Activated T-helper 2 cell treated with anti-CD3 and anti-CD28 coated beads, Interferon-gamma antibody, Interleukin-2, Interleukin-4, amounts not matched to agents 10 μg/mL and 5 μg/mL and 100 μg/mL, durations not matched to agents 14 hours and 24 hours and 36 hours (primary cell): ENCODE results near the gene RAD51. TPM values are rescaled to one million over a fixed set of nuclear protein-coding genes. Genes with fewer than 3 reads are reported as not detected.

Experiments
- DNase-seq: peaks from one replicate; pipeline ENCODE4 v3.0.0; 2021; ENCODE audit warnings: low spot score
- H3K27ac Mint-ChIP-seq: one replicate; pipeline ENCODE4 v1.8.0; 2021; ENCODE audit warnings: mixed read lengths
- H3K27me3 Mint-ChIP-seq: one replicate; pipeline ENCODE4 v1.8.0; 2021; ENCODE audit warnings: low read depth, mixed read lengths
- H3K36me3 Mint-ChIP-seq: one replicate; pipeline ENCODE4 v1.8.0; 2021; ENCODE audit warnings: low read depth, mixed read lengths
- H3K4me1 Mint-ChIP-seq: one replicate; pipeline ENCODE4 v1.8.0; 2021; ENCODE audit warnings: low read depth, mixed read lengths
- H3K4me3 Mint-ChIP-seq: one replicate; pipeline ENCODE4 v1.8.0; 2021; ENCODE audit warnings: low read depth, mild to moderate bottlenecking, moderate library complexity, mixed read lengths
- H3K9me3 Mint-ChIP-seq: one replicate; pipeline ENCODE4 v1.8.0; 2021; ENCODE audit warnings: mixed read lengths
- intact Hi-C: fragments of 100-400 bp; cut with micrococcal nuclease; formaldehyde crosslinking; loops from one replicate; pipeline ENCODE4 v1.15.1; 2023
- total RNA-seq: library from RNA; stranded (reverse); gene quantifications from 2 replicates; pipeline ENCODE4 v1.2.3, GENCODE V29; 2022

Gene RAD51
- total RNA-seq, 1 donor from 2014 or later = 51.4 TPM

- H3K27me3 Mint-ChIP-seq = no peaks in the 10 kb centered on the region
- H3K27ac Mint-ChIP-seq = peak overlapping the region; percentile 99
- H3K36me3 Mint-ChIP-seq = peaks cover 37% of the 10 kb centered on the region
- H3K4me1 Mint-ChIP-seq = peaks cover 22% of the 10 kb centered on the region
- peak overlapping the region; percentile 92 for H3K4me3 Mint-ChIP-seq
- DNase-seq = no peak
- no peaks in the 10 kb centered on the region for H3K9me3 Mint-ChIP-seq
- intact Hi-C loops = loop anchor here (1.0 to 10.0 kb wide), 4 partner anchors 15 to 113 kb away; partner anchors contain the start of genes DNAJC17, KNL1, RMDN3 and ZFYVE19
These were observed 878 bp upstream of the RAD51 start for GRCh38 chr15:40693904-40694687.

DNA sequence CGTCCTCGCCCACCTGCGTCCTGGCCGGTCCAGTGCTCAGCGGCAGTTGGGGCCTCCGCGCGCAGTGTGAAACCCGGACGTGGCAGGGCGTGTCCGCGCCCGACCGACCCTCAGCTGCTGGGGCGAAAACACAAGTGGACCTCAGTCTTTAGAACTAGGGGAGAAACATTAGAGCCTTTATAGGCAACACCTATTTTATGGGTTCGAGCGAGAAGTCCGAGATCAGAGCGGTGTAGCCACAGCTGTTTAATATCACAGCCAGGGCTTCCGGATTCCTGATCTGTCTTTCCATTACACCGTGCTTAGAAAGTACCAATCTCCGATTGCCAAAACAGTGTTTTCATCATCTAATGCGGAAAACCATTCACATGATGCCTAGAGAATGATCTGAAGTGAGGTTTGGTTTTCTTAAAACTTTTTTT is 506 bp downstream of the RAD51 start:
- peaks cover 34% of the 10 kb centered on the region for H3K4me1 Mint-ChIP-seq
- H3K36me3 Mint-ChIP-seq = peaks cover 50% of the 10 kb centered on the region
- H3K9me3 Mint-ChIP-seq = no peaks in the 10 kb centered on the region
- no peaks in the 10 kb centered on the region for H3K27me3 Mint-ChIP-seq
- H3K4me3 Mint-ChIP-seq = peak overlapping the region; percentile 92
- intact Hi-C loops = loop anchor here (1.0 to 10.0 kb wide), 5 partner anchors 17 to 197 kb away; partner anchors contain the start of genes KNL1, RMDN3 and VPS18
- no peak for DNase-seq
- peak overlapping the region; percentile 99 for H3K27ac Mint-ChIP-seq

GRCh38 chr15:40696228-40696627 is 1.3 kb downstream of the RAD51 start:
- Mint-ChIP-seq H3K4me1 (peaks cover 34% of the 10 kb centered on the region), H3K27me3 (no peaks in the 10 kb centered on the region), H3K9me3 (no peaks in the 10 kb centered on the region), H3K36me3 (peaks cover 57% of the 10 kb centered on the region), H3K4me3 (peak overlapping the region; percentile 92), H3K27ac (peak overlapping the region; percentile 99)
- no peak for DNase-seq
- intact Hi-C loops = loop anchor here (5.0 to 10.0 kb wide), 2 partner anchors 101 to 196 kb away; partner anchors contain the start of genes KNL1 and VPS18

- intact Hi-C loops = loop anchor here (5.0 to 10.0 kb wide), 2 partner anchors 103 to 194 kb away; partner anchors contain the start of genes KNL1 and VPS18
- Mint-ChIP-seq H3K36me3 (peaks cover 63% of the 10 kb centered on the region), H3K4me1 (peaks cover 35% of the 10 kb centered on the region), H3K27ac (peak overlapping the region; percentile 30), H3K4me3 (peak overlapping the region; percentile 62), H3K9me3 (no peaks in the 10 kb centered on the region), H3K27me3 (no peaks in the 10 kb centered on the region)
- DNase-seq = no peak
These were observed 2.9 kb downstream of the RAD51 start for GRCh38 chr15:40697916-40698315.

- Mint-ChIP-seq H3K36me3 (peaks cover 58% of the 10 kb centered on the region), H3K27me3 (no peaks in the 10 kb centered on the region), H3K9me3 (no peaks in the 10 kb centered on the region), H3K27ac (no peak overlapping the region), H3K4me3 (no peak overlapping the region), H3K4me1 (peaks cover 26% of the 10 kb centered on the region)
- no peak for DNase-seq
- intact Hi-C loops = no loop called here
These were observed 7.1 kb downstream of the RAD51 start for GRCh38 chr15:40702077-40702476.

DNA sequence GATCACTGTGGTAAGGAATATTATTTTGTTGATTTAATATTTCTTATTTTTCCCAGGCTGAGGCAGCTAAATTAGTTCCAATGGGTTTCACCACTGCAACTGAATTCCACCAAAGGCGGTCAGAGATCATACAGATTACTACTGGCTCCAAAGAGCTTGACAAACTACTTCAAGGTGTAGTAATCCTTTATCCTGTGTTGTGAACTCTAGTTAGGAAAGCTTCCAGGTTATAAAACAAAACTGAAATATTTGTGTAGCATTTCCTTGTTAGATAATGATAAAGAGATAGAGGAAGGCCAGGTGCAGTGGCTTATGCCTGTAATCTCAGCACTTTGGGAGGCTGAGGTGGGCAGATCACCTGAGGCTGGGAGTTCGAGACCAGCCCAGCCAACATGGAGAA is 11.1 kb downstream of the RAD51 start:
- no peak for DNase-seq
- H3K9me3 Mint-ChIP-seq = no peaks in the 10 kb centered on the region
- peaks cover 54% of the 10 kb centered on the region for H3K36me3 Mint-ChIP-seq
- peaks cover 5% of the 10 kb centered on the region for H3K4me1 Mint-ChIP-seq
- no peaks in the 10 kb centered on the region for H3K27me3 Mint-ChIP-seq
- no peak overlapping the region for H3K4me3 Mint-ChIP-seq
- intact Hi-C loops = no loop called here
- H3K27ac Mint-ChIP-seq = no peak overlapping the region

DNA sequence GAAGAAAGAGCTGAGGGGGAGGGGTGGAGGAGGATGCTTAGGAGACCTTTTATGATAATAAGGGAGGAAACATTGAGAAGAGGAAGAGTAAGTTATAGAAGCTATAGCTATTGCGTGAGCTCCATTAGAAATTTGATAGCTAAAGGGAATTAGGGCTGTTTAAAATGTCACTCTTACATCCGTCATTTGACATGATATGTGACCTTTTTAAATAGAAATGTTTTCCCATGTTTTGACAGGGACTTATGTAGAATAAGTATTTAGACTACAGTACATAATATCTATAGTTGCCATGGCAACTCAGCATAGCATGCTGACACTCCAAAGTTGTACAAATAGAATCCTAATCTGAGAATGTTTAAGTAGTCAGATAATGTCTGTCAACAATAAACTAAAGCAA is 19.2 kb downstream of the RAD51 start:
- intact Hi-C loops = no loop called here
- H3K9me3 Mint-ChIP-seq = no peaks in the 10 kb centered on the region
- H3K4me1 Mint-ChIP-seq = no peaks in the 10 kb centered on the region
- no peak for DNase-seq
- H3K36me3 Mint-ChIP-seq = peaks cover 56% of the 10 kb centered on the region
- no peak overlapping the region for H3K27ac Mint-ChIP-seq
- no peak overlapping the region for H3K4me3 Mint-ChIP-seq
- no peaks in the 10 kb centered on the region for H3K27me3 Mint-ChIP-seq

- peaks cover 55% of the 10 kb centered on the region for H3K36me3 Mint-ChIP-seq
- H3K27ac Mint-ChIP-seq = no peak overlapping the region
- H3K4me3 Mint-ChIP-seq = no peak overlapping the region
- H3K27me3 Mint-ChIP-seq = no peaks in the 10 kb centered on the region
- no peaks in the 10 kb centered on the region for H3K9me3 Mint-ChIP-seq
- H3K4me1 Mint-ChIP-seq = no peaks in the 10 kb centered on the region
- no peak for DNase-seq
- intact Hi-C loops = no loop called here
These were observed 21.2 kb downstream of the RAD51 start for GRCh38 chr15:40716165-40716564.

DNA sequence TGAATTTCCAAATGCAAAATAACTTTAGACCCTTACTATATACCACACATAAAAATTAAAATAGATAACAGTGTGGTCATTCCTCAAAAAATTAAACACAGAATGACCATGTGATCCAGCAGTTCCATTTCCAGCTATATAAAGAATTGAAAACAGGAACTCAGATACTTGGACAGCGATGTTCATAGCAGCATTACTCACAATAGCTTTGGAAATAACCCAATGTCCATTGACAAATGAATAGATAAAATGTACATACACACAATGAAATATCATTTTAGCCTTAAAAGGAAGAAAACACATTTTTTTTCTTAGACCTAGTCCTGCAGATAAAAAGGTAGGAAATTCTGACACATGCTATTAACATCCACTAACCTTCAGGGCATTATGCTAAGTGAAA is 26.7 kb downstream of the RAD51 start:
- no peaks in the 10 kb centered on the region for H3K9me3 Mint-ChIP-seq
- no peak overlapping the region for H3K27ac Mint-ChIP-seq
- intact Hi-C loops = no loop called here
- no peak overlapping the region for H3K4me3 Mint-ChIP-seq
- no peak for DNase-seq
- no peaks in the 10 kb centered on the region for H3K27me3 Mint-ChIP-seq
- H3K4me1 Mint-ChIP-seq = peaks cover 9% of the 10 kb centered on the region
- H3K36me3 Mint-ChIP-seq = peaks cover 52% of the 10 kb centered on the region

DNA sequence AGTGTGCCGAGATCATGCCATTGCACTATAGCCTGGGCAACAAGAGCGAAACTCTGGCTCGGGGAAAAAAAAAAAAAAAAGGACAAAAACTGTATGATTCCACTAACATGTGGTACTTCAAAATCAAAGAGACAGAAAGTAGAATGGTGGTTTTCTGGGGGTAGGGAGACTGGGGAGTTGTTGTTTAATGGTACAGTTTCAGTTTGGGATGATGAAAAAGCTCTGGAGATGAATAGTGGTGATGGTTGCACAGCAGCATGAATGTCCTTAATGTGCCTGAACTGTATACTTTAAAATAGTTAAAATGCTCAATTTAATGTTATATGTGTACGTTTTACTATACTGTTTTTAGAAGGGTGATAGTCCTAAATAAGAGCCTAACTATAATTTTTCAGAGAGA is 27.4 kb downstream of the RAD51 start:
- Mint-ChIP-seq H3K27me3 (no peaks in the 10 kb centered on the region), H3K4me3 (no peak overlapping the region), H3K27ac (peak overlapping the region; percentile 26), H3K9me3 (no peaks in the 10 kb centered on the region), H3K4me1 (peaks cover 9% of the 10 kb centered on the region), H3K36me3 (peaks cover 53% of the 10 kb centered on the region)
- DNase-seq = no peak
- intact Hi-C loops = no loop called here

GRCh38 chr15:40722934-40723333 is 28.0 kb downstream of the RAD51 start:
- Mint-ChIP-seq H3K36me3 (peaks cover 51% of the 10 kb centered on the region), H3K9me3 (no peaks in the 10 kb centered on the region), H3K4me1 (peaks cover 9% of the 10 kb centered on the region), H3K27ac (no peak overlapping the region), H3K27me3 (no peaks in the 10 kb centered on the region), H3K4me3 (no peak overlapping the region)
- intact Hi-C loops = no loop called here
- DNase-seq = no peak

GRCh38 chr15:40723919-40724318 is 28.9 kb downstream of the RAD51 start:
- no peak overlapping the region for H3K4me3 Mint-ChIP-seq
- H3K27ac Mint-ChIP-seq = no peak overlapping the region
- H3K9me3 Mint-ChIP-seq = no peaks in the 10 kb centered on the region
- intact Hi-C loops = no loop called here
- no peaks in the 10 kb centered on the region for H3K27me3 Mint-ChIP-seq
- peaks cover 52% of the 10 kb centered on the region for H3K36me3 Mint-ChIP-seq
- H3K4me1 Mint-ChIP-seq = peaks cover 9% of the 10 kb centered on the region
- DNase-seq = no peak

GRCh38 chr15:40731034-40731433 is 36.1 kb downstream of the RAD51 start:
- H3K36me3 Mint-ChIP-seq = peaks cover 58% of the 10 kb centered on the region
- no peaks in the 10 kb centered on the region for H3K9me3 Mint-ChIP-seq
- DNase-seq = no peak
- intact Hi-C loops = no loop called here
- H3K27ac Mint-ChIP-seq = no peak overlapping the region
- no peaks in the 10 kb centered on the region for H3K4me1 Mint-ChIP-seq
- H3K27me3 Mint-ChIP-seq = no peaks in the 10 kb centered on the region
- H3K4me3 Mint-ChIP-seq = no peak overlapping the region
